ENCODE data around the gene DSTN. TPM values are rescaled to one million over a fixed set of nuclear protein-coding genes. Genes with fewer than 3 reads are reported as not detected.

DSTN gene
- total and polyA plus RNA-seq, 2 of the 4 experiments (the other 2 are of a cell fraction) = 221 to 269 TPM

DNA sequence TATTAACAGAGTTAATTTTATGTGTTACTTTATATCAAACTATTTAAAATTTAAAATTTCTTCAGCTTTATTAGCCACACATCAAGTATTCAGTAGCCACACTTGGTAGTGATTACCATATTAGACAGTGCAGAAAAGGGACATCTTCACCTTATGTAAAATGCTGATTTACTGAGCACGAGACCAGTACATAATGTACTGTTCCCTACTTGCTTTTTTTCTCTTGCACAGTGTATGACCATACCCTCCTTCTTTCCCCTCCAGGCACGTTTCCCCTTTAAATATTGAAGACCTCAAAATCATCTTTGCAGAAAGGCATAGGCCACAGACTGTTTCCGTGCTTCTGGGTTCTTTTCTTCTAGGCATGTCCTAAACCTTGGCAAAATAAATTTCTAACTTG, 17.9 kb downstream of the DSTN start:
- Histone ChIP-seq H4K5ac (ENCODE audit: low read depth, low read length) (no peak overlapping the region), H3K79me1 (ENCODE audit: low read depth in 1 of 2, low read length in 2 of 2) (peaks cover 3 to 59% of the 10 kb centered on the region in 2 experiments), H3K4ac (ENCODE audit: low read depth, low read length) (no peak overlapping the region), H3K56ac (ENCODE audit: extremely low read depth, insufficient read depth, low read length) (no peak overlapping the region), H2BK120ac (ENCODE audit: low read depth, low read length) (no peak overlapping the region), H2BK5ac (ENCODE audit: low read depth, low read length, poor library complexity, severe bottlenecking) (no peak overlapping the region), H3K4me1 (ENCODE audit: control insufficient read depth, insufficient read depth, low read length) (peaks cover 12% of the 10 kb centered on the region), H3K4me2 (ENCODE audit: low read depth, low read length) (no peak overlapping the region), H3K14ac (replicated peaks; ENCODE audit: low read depth, low read length) (no peak overlapping the region), H2AK5ac (ENCODE audit: low read depth, low read length) (no peak overlapping the region), H3K9me3 (ENCODE audit: control insufficient read depth, insufficient read depth, low read length) (no peaks in the 10 kb centered on the region), H2AK9ac (replicated peaks; ENCODE audit: low read depth, low read length, poor library complexity) (no peak overlapping the region), H2BK20ac (ENCODE audit: low read depth, low read length) (no peak overlapping the region), H4K91ac (ENCODE audit: insufficient read depth, low read depth, low read length) (no peak overlapping the region), H3K27me3 (ENCODE audit: control insufficient read depth, insufficient read depth, low read length) (no peaks in the 10 kb centered on the region), H3K9me1 (ENCODE audit: insufficient read depth, low read length) (peaks cover 17% of the 10 kb centered on the region), H4K8ac (ENCODE audit: low read depth in 2 of 2, low read length in 2 of 2) (no peak overlapping the region), H2AFZ (replicated peaks; ENCODE audit: low read length, poor library complexity) (no peak overlapping the region), H3K18ac (ENCODE audit: low read depth, low read length) (no peak overlapping the region), H3K36me3 (ENCODE audit: control insufficient read depth, insufficient read depth, low read length) (peaks cover 10% of the 10 kb centered on the region), H3K27ac (ENCODE audit: insufficient read depth, low read length) (no peak overlapping the region), H3K9ac (ENCODE audit: low read depth, low read length) (no peak overlapping the region), H2BK15ac (ENCODE audit: low read depth, low read length) (no peak overlapping the region), H3K23ac (ENCODE audit: low read depth, low read length) (no peak overlapping the region; the same call in 1 of the 2 replicates), H3K4me3 (ENCODE audit: insufficient read depth, low read depth, low read length) (no peak overlapping the region), H4K20me1 (ENCODE audit: insufficient read depth, low read length) (peaks cover 95% of the 10 kb centered on the region)
- POLR2A ChIA-PET (ENCODE audit: unreplicated experiment) = no interaction called here
- DNase-seq (no peak), ATAC-seq (ENCODE audit: low read depth) (no peak)
- CTCF ChIA-PET = no interaction called here
- dilution Hi-C loops (cut with HindIII; ENCODE audit: low sequenced_read_pairs, unreplicated experiment) = no loop called here
- no TSS peak for BruUV-seq (replicated peaks)
- TF ChIP-seq FOS (IDR thresholded peaks at IDR 0.05; ENCODE audit: low read depth, low read length) = no peak
- no peak for TF ChIP-seq MAFK (IDR thresholded peaks at IDR 0.05; ENCODE audit: low read depth, low read length)
- no peak for TF ChIP-seq CEBPB (IDR thresholded peaks at IDR 0.05; ENCODE audit: low read depth, low read length)
- TF ChIP-seq, protein P1, sequence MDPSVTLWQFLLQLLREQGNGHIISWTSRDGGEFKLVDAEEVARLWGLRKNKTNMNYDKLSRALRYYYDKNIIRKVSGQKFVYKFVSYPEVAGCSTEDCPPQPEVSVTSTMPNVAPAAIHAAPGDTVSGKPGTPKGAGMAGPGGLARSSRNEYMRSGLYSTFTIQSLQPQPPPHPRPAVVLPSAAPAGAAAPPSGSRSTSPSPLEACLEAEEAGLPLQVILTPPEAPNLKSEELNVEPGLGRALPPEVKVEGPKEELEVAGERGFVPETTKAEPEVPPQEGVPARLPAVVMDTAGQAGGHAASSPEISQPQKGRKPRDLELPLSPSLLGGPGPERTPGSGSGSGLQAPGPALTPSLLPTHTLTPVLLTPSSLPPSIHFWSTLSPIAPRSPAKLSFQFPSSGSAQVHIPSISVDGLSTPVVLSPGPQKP (IDR thresholded peaks at IDR 0.05; ENCODE audit: borderline replicate concordance, low read depth, low read length) = no peak
- TF ChIP-seq MAZ (IDR thresholded peaks at IDR 0.05; ENCODE audit: borderline replicate concordance, low read depth, low read length) = no peak
- no peak for TF ChIP-seq RAD21 (IDR thresholded peaks at IDR 0.05; ENCODE audit: low read length)
- no peak for TF ChIP-seq BHLHE40 (IDR thresholded peaks at IDR 0.05; ENCODE audit: low read depth, low read length)
- 97% methylated on average over 3 of the region's 3 CpGs; no CpG with 5 or more reads in 1 of the 2 experiments for WGBS, 2 experiments (ENCODE audit: extremely low coverage in 2 of 2, insufficient read length in 1 of 2)
- in situ Hi-C loops (cut with MboI; ENCODE audit: low sequenced_read_pairs) = no loop called here
- intact Hi-C loops (cut with micrococcal nuclease) = no loop called here
